Dermis microvascular lymphatic vessel endothelial cell (primary cell): ENCODE data around the gene CSF2. TPM values are rescaled to one million over a fixed set of nuclear protein-coding genes. Genes with fewer than 3 reads are reported as not detected.
A peak's percentile ranks its signal among the peaks of the same experiment; 100 is the strongest.

Source experiments
- DNase-seq, 2 donors: peaks; one replicate each; pipeline versions ENCODE4 v3.0.0 to v3.0.0-alpha.2; 2010; ENCODE audit warnings: low read depth in 2 of 2
- total RNA-seq: library from RNA; depleted of rRNA; stranded (reverse); fragments of >200 nt; gene quantifications from 2 replicates; pipeline ENCODE4 v1.2.1, GENCODE V29; 2014

The CSF2 gene
- total RNA-seq, 1 donor from 2014 or later: 0.13 TPM

DNA sequence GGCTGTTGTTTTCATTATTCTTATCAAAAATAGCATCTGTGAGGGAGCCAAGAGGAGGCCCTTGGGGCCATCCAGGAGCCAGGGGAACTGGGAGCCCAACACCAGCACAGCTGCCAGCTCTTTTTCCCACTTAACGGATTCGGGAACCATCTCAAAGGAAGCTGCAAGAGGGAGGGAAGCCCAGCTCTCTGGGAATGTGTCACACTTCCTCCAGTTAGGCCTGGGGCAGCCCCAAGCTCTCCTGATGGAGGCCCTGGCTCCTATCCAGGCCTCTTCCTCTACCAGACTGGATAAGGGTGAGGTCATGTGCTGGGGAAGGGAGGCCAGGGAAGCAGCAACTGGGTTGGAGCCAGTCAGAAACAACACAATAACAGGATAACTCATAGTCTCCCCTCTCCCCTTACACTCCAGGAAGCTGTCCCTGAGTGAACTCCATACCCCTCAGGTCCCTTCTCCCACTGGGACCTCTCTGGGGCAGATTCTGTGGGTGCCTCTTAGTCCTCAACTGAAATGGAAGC, 12.7 kb downstream of the CSF2 start:
- DNase-seq: peak; percentile 91 to 100

DNA sequence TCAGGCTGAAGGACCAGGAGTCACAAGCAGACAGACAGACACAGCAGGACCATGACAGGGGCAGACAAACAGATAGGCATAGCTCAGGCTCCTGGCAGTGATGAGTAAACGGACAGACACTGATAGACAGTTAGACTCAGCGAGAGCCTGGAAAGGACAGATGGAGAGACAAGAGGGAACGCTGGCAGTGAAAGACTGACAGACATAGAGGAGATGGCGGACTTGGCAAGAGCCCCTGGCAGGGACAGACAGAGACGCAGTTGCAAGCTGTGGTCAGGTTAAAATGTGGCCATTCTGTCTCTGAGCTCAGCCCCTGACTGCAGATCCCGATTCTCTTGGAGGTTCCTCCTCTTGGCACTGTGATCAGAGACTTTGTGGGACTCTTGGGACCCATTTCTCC, 13.6 kb downstream of the CSF2 start:
- DNase-seq: peak in 1 of 2 donors; percentile 41

DNA sequence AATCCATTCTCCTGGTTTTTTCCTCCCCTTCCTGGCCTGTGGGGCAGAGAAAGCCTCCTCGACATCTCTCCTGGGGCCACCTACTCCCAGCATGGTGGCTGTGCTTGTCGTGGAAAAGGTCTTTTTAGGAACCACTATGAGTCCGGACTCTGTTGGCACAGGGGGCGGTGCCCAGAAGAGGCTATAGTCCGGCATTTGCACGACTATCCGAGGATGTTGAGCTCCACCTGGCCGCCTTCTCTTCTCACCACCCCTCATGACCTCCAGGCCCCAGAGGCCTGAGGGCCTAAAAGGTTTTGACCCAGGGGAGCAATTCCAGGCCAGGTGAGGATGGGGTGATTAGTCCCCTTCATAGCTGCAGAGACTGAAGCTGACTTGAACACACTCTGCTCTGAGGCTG, 14.1 kb downstream of the CSF2 start:
- no peak for DNase-seq

DNA sequence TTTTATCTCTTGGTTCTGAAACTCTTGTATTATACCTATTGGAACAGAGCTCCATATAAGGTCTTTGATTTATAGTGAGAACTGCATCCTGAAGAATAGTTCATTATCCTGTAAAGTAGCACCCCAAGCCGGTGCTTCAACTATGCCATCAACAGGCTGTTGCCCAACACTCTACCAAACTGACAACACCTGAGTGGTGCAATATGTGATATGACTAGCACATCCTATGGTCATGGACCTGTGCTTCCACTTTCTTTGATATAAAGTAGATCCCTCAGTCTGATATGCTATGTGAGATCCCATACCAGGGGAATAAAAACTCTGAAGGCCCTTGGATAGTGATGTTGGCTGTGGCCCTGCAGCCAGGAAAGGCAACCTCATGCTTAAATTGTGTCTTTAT, 15.8 kb downstream of the CSF2 start:
- DNase-seq: no peak

DNA sequence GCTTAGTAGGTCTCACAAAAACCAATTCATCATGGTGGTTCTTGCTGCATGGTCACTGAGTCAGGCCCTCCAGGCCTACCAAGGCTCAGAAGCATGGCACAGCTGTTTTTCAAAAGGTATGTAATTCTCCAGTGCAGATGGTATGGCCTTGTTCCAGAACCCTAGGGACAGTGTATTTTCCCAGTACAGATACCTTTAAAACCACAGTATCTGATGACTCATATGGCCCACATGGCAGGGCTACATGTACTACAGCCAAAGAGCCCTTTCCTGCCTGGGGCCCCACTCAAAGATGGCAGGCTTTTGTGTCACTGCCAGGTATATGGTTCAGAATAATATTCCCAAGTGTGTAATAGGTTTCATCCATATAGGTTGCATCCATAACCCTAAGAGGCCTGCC, 16.5 kb downstream of the CSF2 start:
- DNase-seq: peak; percentile 51 to 85

DNA sequence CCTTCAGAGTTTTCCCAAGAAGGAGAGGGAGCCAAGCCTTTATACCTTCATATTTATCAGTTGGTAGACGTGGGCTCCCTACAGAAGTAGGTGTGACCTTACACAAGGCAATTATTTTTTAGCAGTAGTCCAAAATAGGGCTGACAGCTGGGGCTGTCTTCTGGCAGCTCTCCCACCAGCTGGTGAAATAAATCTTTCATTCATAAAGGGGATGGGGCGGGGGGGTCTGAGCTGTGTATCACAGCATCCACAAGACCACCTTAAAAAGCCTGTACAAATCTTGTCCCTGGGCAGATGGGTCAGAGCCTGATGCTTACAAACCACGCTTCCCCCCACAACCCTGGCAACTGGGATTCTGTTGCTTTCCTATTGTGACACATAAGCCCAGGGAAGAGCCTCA, 19.7 kb downstream of the CSF2 start:
- no peak for DNase-seq

DNA sequence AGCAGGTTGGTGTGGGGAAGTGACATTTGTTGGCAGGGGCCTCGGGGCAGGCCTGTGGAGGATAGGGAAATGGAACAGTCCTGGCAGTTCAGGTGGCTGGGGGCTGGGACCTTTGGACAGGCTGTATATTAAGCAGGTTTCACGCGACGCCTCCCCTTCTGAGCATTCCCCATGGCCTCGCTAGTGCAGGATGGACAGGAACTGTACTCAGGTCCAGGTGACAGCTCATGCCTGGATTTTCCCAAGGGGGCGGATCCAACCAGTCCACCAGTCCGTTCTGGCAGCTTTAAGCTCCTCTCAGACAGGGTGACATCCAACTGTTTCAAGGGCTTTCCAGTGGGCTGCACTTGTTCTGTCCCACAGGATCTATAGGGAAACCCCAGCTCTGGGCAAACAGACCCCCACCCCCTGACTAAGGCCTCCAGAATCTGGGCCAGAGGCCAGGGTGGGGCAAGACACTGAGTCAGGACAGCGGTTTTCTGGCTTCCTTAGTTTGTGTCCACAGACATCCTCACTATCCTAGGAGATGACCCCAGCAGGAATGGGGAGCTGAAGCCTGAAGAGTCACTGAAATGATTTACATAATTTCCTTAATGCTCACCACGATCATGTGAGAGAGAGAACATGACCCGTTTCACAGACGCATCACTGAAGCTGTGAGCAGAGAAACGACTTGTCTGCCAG, 20.9 kb downstream of the CSF2 start:
- DNase-seq: peak; percentile 57 to 86

DNA sequence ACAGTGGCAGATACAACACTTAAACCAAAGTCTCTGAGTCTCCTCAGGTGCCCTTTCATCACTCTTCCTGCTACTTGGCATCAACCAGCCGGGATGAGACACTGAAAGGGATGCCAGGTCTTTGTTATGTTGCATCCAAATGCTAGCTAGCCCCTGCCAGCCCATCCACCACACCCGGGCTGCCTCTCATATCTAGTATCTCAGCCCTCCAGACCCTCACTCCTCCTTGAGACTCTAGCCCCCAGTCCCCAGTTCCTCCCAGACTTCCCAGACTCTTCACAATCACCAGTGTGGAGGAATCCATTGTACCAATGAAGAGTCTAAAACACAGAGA, 21.5 kb downstream of the CSF2 start:
- DNase-seq: no peak

DNA sequence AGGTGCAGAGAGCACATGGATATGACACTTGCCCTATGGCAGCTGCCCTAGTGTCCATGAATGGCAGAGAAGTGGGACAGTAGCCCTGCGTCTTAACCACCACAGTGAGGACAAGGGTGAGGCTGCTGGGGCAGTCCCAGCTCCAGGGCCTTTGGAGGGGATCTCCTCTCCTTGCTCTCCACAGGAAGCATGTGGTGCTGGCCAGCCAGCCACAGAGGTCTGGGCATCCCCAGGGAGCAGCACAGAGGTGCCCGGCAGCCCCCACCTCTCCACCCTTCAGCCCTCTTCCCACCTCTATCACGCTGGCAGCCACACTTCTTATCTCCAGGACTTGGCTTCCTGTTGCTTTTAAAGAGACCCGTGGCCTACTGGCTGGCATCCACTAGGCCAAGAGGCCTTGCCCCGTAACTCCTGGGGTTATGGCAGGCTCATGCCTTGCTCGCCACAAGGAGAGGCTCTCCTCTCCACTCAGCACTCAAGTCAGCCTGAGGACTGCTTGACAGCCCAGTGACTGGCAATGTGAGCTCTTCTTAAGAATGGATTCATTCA, 21.9 kb downstream of the CSF2 start:
- DNase-seq: peak in 1 of 2 donors; percentile 36

DNA sequence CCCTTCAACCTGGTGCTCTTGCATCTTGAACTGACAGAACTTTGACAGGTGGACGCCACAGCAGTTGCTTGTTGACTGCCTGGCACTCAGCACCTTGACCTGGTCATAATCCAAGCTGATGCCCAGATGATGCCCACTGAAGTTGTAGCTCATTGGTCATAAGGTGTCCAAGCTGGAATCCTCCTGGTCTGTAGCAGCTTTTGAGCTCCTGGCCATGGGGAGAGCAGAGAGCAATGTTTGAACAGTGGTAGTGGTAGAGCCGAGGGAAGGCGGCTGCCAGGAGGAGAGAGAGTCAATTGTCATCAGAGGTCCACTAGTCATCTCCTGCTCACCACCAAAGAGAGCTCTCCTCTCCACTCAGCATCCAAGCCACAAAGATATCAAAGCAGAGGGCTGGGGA, 23.3 kb downstream of the CSF2 start:
- no peak for DNase-seq

DNA sequence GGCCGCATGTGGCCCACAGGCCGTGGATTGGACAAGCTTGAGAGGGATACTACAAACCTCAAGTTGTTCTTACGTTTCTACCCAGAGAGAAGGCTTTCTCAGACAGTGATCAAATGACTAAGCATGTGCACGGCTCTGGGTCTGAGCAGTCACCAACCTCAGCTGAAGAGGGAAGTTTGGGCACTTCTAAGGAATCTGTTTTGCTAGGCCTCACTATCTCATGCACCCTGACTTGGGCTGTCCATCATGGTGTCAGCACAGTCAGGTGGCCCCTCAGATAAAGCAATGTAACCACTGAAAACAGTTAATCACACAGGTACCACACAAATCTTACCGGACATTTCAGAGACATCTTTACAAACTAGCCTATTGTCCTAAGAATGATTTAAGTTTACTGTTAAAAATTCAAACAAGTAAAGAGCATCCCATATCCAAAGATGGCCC, 24.6 kb downstream of the CSF2 start:
- no peak for DNase-seq

DNA sequence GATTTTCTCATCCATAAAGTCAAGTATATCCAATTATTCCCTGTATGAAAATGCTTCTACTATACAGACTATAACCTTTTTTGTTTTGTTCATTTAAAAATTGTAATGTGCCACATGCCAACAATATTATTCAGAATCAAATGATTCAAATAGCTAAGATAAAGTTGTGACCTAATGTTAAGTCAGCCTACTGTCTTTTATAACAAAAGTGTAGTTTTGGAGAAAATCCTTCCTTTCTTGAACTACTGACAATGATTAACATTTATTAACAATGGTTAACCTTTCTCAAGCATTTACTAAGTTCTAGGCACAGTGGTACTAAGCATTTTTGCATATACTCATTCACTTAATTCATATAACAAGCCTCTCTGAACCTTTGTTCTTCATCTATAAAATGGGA, 25.0 kb downstream of the CSF2 start:
- no peak for DNase-seq

DNA sequence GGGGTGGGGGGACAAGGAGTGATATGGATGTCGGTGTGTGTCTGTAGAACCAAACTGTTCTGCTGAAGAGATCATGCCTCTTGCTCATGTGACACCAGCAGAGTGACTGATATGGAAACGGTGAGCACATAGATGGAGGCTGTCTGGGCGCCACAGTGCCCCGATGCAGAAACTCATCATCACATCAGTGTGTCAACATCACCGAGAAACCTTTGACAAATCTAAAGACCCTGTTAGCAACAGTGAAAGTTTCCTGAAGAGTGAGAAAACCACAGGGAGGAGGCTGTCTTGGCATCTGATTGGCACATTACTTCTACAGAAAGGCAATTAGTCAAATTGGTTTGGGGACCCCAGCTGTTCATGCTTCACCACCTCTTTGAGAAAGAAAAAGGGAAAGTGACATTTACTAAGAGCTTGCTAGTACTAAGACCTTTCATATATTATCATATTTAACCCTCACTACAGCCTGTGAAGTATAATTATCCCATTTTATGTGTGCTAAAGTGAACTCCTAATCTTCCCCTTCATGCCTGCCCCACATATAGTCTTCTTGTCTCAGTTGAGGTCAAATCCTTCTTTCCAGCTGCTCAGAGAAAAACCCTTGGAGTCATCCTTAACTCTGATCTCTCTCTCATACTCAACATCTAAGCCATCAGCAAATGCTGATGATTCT, 25.6 kb downstream of the CSF2 start:
- no peak for DNase-seq

DNA sequence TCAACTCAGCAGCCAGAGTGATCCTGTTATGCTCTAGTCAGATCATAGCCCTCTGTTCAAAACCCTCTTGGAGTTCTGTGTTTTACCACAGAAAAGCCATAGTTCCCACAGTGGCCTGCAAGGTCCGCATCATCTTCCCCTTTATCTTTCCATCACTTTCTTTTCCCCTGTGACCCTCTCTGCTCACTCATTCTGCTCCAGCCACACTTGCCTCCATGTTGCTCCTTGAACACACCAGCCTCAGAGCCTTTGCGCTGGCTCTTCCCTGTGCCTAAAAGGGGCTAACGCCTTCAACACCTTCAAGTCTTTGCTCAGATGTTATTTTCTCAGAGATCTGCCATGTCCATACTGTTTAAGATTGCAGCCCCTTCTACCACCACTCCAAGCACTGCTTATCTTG, 26.3 kb downstream of the CSF2 start:
- no peak for DNase-seq

DNA sequence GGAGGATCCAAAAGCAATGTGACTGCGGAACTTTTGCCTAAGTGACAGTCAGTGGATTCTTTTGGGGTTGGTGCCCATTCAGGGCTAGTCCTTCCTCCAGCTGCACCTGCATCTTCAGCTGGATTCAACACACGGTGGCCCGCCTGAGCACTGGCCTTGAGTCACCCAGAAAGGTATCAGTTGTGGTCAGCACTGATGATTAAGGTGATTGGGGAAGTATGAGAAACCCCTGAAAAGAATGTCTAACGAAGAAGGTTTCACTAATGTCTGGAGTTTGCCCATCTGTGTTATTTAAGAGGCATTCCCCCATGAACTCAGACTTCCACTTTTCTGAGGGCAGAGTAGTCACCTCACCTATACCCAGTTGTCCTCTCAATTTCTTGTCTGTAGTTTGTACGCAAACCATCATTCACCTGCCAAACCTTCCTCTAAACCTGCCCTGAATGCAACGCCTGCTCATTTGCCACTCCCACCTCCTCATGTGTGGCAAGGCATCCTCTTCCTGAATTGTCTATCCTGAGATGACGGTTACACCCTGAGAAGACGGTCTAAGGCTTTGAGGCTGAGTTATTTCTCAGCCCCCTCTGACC, 27.2 kb downstream of the CSF2 start:
- DNase-seq: no peak

DNA sequence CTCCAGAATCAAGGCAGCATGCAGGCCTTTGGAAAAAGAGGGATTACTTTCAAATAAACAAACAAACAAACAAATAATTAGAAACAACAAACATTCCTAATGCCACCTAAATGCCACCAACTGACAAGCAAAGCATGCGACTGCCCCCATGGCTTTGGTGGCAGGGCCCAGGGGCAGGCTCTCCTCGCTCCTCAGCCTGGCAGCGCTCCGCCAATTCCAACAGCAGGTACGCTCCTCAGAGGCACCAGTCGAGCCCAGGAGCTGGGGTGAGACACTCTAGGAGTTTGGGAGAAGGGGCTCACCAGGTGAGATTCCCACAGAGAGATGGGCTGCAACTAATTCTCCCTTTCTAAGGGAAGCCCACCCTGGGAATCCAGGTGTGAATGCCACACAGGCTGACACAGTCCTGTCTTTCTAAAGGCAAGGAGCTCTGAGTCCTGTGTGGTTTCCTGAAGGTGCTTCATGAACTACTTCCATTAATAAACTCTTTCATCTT, 27.8 kb downstream of the CSF2 start:
- DNase-seq: no peak

DNA sequence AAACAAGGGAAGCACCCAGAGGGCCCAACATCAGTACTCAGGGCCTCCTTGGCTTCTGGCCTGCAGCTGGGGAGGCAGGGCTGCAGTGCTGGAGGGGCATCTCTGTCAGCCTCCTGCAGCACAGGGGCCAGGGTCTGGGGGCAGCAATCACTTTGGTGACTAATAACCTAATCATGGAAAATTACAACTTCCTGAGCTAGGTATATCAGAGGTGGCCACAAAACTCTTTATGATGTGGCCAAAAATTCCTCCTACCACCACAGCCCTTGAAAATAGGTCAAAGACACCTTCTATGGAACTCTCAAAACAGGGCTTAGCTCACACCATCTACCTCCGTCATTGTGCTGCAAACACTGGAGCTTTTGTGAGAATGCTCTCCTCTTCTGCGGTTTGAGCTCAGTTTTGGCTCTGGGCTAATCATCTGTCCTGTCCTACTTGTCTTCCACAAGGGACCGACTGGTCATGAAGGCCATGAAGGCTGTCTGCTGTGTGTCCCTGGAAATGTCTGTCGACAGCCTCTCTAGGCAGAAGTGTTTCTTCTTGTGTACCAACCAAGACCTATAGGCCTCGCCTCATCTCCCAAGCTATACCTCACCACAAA, 28.6 kb downstream of the CSF2 start:
- DNase-seq: no peak

DNA sequence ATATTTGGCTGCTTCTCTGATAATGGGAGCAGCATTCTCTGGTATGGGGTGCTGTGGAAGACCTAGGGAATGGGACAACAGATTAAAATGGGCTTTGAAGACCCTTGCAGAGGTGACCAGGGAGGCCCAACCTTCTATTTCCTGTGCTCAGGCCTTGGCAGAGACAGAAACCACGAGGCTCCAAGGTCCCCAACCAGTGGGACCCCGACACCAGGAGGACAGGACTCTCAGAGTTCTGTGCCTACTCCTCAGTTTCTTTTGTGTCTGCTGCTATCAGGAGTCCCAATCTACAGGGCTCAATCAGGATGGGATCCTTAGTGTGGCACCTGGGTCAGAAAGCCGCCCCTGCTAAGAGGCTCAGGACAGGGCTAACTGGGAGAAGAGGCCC, 29.3 kb downstream of the CSF2 start:
- no peak for DNase-seq

DNA sequence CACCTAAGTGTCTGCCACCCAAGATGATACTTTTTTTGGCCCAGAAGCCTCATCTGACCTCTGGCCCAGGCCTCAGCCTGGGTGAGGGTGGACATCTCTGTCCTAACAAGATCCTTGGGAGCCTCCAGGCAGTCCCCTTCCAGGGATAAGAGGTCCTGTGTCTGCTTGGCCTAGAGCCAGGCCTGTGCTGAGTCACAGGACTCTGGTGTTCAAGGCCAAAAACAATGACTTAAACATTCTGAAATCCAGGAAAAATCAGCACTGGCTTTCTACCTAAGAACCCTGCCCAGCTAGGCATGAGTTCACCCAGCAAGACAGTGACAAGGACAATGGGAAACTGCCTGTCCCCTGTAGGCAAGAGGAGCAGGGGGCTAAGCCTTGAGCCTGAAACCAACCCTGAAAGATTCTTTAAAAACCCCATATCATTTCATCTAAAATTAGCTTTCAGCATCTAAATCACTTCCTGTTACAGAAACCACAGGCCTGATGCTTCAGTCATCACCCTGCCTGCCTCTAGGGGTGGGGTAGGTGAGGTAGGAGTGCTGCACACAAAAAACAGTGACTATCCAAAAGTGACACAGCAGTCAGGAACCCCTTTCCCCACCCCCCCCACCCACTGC, 29.9 kb downstream of the CSF2 start:
- DNase-seq: peak; percentile 16 to 95

DNA sequence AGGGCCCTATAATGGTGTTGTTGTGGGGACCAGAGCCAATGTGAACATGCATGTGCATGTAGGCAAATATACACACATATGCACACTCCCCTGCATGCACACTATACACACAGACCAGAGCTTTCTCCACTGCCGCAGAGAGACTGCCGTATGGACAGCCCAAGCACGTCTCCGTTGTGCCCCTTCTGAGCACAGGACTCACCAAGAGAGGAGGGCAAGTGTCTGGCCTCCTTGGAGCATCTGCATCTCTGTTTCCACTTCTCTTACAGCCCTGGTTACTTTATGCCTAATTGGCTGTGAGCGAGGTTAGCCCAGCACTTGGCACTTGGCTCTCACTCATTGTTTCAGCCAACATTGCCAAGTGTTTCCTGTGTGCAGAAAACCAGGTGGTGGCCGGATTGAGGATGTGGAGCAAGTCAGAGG, 30.4 kb downstream of the CSF2 start:
- DNase-seq: peak in 1 of 2 donors; percentile 29

DNA sequence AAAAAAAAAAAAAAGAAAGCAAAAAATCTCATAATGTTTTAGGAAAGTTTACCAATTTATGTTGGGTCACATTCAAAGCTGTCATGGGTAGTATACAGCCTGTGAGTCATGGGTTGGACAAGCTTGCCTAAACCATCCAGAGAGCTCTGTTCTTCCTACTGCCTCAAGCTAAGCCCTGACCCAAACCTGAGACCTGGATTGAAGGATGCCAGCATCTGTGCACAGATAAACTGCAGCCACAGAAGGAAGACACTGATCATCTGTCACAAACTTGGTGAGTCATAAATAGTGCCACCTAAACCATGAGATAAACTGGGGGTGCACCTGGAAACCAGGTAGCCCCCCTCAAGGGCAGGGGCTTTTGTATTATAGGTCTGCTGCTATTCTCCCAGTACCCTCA, 31.0 kb downstream of the CSF2 start:
- DNase-seq: no peak

DNA sequence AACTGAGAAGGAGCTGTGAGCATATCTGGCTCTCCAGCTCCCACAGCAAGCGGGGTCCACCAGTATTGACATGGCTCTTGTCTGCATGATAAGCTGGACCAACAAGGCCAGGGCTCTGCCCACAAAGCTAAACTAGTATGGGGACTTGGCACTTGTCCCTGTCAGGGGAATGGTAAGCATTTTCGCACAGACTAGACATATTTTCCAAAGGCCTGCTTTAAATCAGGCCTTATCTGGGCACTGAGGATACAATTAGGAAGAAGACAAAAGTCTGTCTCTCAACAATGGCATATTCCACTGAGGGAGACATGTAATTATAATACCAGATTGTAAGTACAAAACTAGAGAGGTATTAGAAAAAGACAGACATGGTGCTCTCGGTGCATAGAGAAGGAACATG, 32.1 kb downstream of the CSF2 start:
- DNase-seq: no peak
